T-helper 1 cell treated with Interleukin-12 subunit alpha and Interleukin-12 subunit beta and Interleukin-4 antibody, amounts not matched to agents 30 μg/mL and 1 μg/mL, for 36 hours (primary cell): ENCODE data around the gene ZNF805.
"Not testable (repeated sequence)": the region's sequence is repeated elsewhere in the genome, so short reads cannot be mapped to it uniquely, and the experiment has no call there.

Experiments used
- H3K27ac Mint-ChIP-seq: one replicate; pipeline ENCODE4 v1.8.0; 2021; ENCODE audit warnings: mild to moderate bottlenecking, mixed read lengths
- H3K27me3 Mint-ChIP-seq: one replicate; pipeline ENCODE4 v1.8.0; 2021; ENCODE audit warnings: low read depth, mixed read lengths
- H3K36me3 Mint-ChIP-seq: one replicate; pipeline ENCODE4 v1.8.0; 2021; ENCODE audit warnings: low read depth, mixed read lengths
- H3K4me1 Mint-ChIP-seq: one replicate; pipeline ENCODE4 v1.8.0; 2021; ENCODE audit warnings: low read depth, mixed read lengths
- H3K4me3 Mint-ChIP-seq: one replicate; pipeline ENCODE4 v1.8.0; 2021; ENCODE audit warnings: mild to moderate bottlenecking, moderate library complexity, mixed read lengths
- H3K9me3 Mint-ChIP-seq: one replicate; pipeline ENCODE4 v1.8.0; 2021; ENCODE audit warnings: mixed read lengths

Gene ZNF805

DNA sequence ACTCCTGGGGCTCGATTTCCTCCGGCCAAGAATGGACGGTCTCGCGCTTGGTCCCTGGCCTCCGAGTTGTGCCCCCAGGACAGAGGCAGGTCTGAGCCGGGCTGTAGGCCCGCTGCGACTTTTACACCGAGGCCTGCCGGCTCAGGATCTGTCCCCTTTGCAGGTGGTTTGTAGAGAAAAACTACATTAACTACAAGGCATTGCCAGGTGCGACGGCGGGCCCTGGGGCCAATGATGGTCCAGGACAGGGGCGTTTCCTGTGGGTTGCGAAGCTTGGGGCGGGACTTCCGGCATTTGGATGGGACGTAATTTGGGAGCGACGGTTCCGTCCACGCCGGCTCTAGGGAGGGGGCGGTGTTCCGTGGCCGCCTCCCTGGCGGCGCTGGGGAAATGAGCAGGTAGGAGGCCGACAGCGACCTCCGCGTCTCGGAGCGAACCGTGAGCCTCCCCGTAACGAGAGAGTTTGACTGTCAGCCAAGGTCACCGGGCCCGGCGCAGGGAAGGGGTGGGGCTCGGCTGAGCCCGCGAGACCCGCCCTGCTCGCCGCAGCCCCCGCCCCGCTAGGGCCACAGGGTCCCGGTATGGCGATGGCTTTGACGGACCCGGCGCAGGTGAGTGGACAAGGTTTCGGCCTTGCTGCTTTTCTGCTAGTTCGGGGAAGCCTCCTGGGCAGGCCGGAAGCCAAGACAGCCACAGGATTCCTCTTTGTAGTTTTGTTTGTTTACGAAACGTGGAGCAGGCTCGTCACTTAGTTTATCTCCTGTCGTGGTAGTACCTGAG is at the start of gene ZNF805:
TSS of gene ZNF805 (plus strand) at position 322 of the 780 bp plus-strand sequence. CDS start at position 582, 260 bp downstream.
- Mint-ChIP-seq H3K4me1 (peaks cover 18% of the 10 kb centered on the region), H3K4me3 (peak within 1 kb of the TSS; percentile 91), H3K27ac (peak within 1 kb of the TSS; percentile 97), H3K27me3 (no peaks in the 10 kb centered on the region), H3K36me3 (peaks cover 18% of the 10 kb centered on the region), H3K9me3 (peaks cover 9% of the 10 kb centered on the region)

DNA sequence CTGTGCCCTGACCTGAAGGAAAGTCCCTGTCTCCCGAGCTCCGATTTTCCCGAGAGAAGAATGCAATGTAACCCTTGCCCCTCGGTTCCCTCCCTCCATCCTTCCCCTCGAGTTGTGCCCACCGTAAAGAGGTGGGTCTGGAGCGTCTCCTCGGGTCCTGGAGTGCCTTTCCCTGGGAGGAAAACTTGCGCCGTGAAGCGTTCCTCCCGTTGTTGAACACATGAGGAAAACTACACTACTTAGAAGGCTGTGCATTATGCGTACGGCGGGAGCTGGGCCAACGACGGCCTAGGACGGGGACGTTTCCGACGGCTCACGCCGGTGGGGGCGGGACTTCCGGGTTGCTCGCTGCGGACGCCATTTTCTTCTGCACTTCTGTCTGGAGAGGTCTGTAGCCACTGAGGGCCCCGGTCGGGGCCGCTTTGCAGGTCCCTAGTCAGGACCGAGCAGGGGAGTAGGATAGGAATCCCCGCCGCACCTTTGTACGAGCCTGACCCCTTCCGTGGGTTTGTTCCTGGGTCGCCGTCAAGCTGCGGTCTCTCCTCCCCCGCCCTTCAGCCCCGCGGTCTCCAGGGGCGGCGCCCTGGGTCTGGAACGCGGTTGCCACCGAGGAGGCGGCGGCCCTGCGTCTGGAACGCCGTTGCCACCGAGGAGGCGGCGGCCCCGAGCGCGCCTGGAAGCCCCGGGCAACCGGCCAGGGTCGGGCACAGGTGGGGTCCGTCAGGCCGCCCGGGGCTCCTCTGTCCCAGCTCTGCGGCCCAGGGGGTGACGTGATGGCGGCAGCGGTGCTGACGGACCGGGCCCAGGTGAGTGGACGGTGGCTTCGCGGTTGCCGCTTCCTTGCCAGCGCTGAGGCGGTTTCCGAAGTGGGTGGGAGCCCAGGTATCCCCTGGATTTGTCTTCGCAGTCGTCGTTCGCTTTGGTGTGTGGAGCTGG is 49.0 kb upstream of the ZNF805 start, which contains the start of gene ZNF264:
TSS of gene ZNF264 (plus strand) at position 360 of the 936 bp plus-strand sequence. CDS start at position 774, 414 bp downstream.
- Mint-ChIP-seq H3K36me3 (peaks cover 59% of the 10 kb centered on the region), H3K27me3 (peaks cover 3% of the 10 kb centered on the region), H3K4me3 (peak within 1 kb of the TSS; percentile 95), H3K27ac (peak within 1 kb of the TSS; percentile 92), H3K4me1 (peaks cover 19% of the 10 kb centered on the region), H3K9me3 (peaks cover 51% of the 10 kb centered on the region)

DNA sequence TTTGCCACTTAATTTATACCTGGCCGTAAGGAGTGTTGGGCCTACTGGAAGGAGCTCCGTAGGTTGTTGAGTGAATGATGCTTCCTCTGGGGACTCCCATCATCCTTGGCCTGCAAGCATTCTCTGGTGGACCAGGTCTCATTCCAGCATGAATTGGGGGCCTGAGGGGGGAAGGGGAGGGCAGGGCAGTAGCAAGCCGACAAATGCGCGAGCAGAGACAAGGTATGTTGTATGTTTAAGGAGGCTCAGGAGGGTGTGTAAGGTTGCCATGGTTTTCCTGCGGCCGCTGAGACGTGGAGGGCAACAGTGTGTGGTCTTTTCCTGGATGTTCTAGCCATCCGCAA is 48.4 kb upstream of the ZNF805 start:
- H3K27ac Mint-ChIP-seq: peak overlapping the region; percentile 92
- H3K4me3 Mint-ChIP-seq: peak overlapping the region; percentile 95
- peaks cover 19% of the 10 kb centered on the region for H3K4me1 Mint-ChIP-seq
- H3K27me3 Mint-ChIP-seq: peaks cover 3% of the 10 kb centered on the region
- H3K9me3 Mint-ChIP-seq: peaks cover 57% of the 10 kb centered on the region
- H3K36me3 Mint-ChIP-seq: peaks cover 65% of the 10 kb centered on the region

DNA sequence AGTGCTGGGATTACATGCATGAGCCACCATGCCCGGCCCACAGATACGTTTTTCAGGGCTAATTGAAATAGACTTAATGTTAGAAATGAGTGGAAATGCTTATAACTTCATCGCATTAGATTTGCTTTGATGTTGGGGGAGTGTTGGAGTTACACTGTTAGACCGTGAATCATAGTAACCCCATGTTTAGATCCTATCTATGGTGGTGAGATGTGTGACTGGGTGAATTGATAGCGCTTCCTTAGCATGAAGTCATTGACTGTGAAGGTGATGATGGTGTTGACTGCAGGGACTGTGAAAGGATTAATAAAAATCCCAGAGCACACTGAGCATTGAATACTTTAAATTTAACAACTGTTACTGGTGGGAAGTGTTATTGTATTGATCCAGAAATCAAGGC is 47.4 kb upstream of the ZNF805 start:
- Mint-ChIP-seq H3K4me1 (peaks cover 19% of the 10 kb centered on the region), H3K27ac (peak overlapping the region; percentile 31), H3K9me3 (peaks cover 53% of the 10 kb centered on the region), H3K36me3 (peaks cover 75% of the 10 kb centered on the region), H3K4me3 (peak overlapping the region; percentile 95), H3K27me3 (peaks cover 3% of the 10 kb centered on the region)

DNA sequence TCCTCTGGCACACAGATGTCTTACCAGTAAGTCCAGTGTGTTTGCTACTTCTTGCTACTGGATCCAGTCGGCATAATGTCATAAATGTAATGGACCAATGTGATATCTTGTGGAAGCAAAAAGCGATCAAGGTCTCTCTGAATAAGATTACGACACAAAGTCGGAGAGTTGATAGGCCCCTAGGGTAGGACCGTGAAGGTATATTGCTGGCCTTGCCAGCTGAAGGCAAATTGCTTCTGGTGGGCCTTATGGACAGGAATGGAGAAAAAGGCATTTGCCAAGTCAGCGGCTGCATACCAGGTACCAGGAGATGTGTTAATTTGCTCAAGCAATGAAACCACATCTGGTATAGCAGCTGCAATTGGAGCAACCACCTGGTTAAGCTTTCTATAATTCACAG is 42.6 kb upstream of the ZNF805 start:
- H3K4me1 Mint-ChIP-seq, H3K4me3 Mint-ChIP-seq, H3K27me3 Mint-ChIP-seq, H3K27ac Mint-ChIP-seq: not testable (repeated sequence)
- H3K36me3 Mint-ChIP-seq: peaks cover 89% of the 10 kb centered on the region
- H3K9me3 Mint-ChIP-seq: peaks cover 53% of the 10 kb centered on the region

DNA sequence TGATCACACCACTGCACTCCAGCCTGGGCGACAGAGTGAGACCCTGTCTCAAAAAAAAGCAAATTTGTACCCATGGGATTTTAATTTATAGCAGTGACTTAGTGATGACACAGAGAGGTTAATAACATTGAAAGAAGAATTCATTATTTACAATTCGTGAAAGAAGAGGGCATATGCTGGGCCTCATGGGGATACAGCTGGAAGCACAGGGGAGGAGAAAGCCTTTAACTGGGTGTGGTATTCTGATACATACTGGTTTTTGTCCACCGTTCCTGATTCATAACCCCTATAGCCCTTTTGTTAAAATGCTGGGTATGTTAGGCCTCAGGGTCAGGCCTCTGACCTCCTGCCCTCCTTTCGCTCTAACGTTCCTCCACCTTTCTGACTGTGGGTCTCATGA is 38.3 kb upstream of the ZNF805 start:
- Mint-ChIP-seq H3K4me3 (no peak overlapping the region), H3K4me1 (no peaks in the 10 kb centered on the region), H3K9me3 (peaks cover 50% of the 10 kb centered on the region), H3K27me3 (no peaks in the 10 kb centered on the region), H3K27ac (no peak overlapping the region), H3K36me3 (peaks cover 84% of the 10 kb centered on the region)

DNA sequence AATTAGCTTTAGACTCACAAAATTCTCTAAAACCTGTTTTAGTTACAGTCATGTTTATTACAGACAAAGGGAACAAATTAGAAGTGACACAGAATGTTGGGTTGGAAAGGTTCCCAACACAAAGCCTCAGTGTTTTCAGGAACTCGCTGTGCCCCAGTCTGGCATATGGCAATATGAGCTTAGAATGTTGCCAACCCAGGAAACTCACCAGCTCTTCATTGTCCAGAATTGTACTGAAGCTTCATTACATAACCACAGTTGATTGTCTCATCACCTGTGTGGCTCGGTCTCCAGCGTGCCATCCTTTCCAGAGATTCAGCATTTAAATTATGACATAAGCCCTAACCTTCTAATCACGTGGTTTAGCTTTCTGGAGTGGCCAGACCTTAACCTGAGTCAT is 30.1 kb upstream of the ZNF805 start:
- H3K4me1 Mint-ChIP-seq: no peaks in the 10 kb centered on the region
- H3K36me3 Mint-ChIP-seq: peaks cover 75% of the 10 kb centered on the region
- no peak overlapping the region for H3K4me3 Mint-ChIP-seq
- peaks cover 62% of the 10 kb centered on the region for H3K9me3 Mint-ChIP-seq
- H3K27ac Mint-ChIP-seq: no peak overlapping the region
- H3K27me3 Mint-ChIP-seq: no peaks in the 10 kb centered on the region

DNA sequence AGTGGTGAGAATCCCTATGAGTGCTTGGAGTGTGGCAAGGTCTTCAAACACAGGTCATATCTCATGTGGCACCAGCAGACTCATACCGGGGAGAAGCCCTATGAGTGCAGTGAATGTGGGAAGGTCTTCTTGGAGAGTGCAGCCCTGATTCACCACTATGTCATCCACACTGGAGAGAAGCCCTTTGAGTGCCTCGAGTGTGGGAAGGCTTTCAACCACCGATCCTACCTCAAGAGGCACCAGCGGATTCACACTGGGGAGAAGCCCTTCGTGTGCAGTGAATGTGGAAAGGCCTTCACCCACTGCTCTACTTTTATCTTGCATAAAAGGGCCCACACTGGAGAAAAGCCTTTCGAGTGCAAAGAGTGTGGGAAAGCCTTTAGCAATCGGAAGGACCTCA is 28.3 kb upstream of the ZNF805 start:
- Mint-ChIP-seq H3K27me3 (no peaks in the 10 kb centered on the region), H3K4me1 (no peaks in the 10 kb centered on the region), H3K36me3 (peaks cover 73% of the 10 kb centered on the region), H3K27ac (no peak overlapping the region), H3K4me3 (no peak overlapping the region), H3K9me3 (peaks cover 71% of the 10 kb centered on the region)

DNA sequence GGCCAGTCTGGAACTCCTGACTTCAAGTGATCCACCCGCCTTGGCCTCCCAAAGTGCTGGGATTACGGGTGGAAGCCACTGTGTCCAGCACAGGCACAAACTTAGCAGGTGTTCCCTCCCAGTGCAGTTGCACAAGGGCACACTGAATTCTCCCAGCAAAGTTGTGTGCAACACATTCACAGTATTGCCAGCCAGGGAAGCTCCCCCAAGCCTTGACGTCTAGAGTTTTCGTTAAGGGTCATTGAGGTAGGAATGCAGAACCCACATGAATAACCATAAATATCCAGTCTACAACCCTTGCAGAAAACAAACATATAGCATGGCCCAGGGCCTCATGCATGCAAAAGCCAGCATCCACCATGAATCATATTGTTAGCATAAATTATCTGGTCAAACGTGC is 12.9 kb upstream of the ZNF805 start:
- Mint-ChIP-seq H3K9me3 (peaks cover 37% of the 10 kb centered on the region), H3K4me1 (no peaks in the 10 kb centered on the region)

DNA sequence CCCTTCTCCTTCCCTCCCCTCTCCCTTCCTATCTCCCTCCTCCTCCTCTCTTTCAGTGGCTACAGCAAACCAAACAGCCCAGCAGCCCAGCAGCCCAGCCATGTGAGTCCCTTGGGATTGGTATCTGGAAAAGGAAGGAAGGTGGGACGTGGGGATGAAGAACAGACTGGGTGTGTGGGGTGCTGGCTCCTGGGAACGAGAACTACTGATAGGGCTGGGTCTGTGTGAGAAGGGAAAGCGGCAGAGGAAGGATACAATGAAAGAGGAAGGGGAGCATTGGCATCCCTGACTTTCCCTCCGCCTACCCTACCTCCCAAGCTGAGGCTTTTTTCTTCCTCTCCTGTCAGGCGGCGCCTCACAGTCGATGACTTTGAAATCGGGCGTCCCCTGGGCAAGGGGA is 8.7 kb upstream of the ZNF805 start:
- no peak overlapping the region for H3K27ac Mint-ChIP-seq
- H3K36me3 Mint-ChIP-seq: no peaks in the 10 kb centered on the region
- peaks cover 24% of the 10 kb centered on the region for H3K9me3 Mint-ChIP-seq
- H3K4me3 Mint-ChIP-seq: no peak overlapping the region
- H3K27me3 Mint-ChIP-seq: no peaks in the 10 kb centered on the region
- H3K4me1 Mint-ChIP-seq: no peaks in the 10 kb centered on the region

More for the DNA sequence above, 12.9 kb upstream of the ZNF805 start:
- no peaks in the 10 kb centered on the region for H3K27me3 Mint-ChIP-seq
- H3K36me3 Mint-ChIP-seq: peaks cover 2% of the 10 kb centered on the region
- no peak overlapping the region for H3K27ac Mint-ChIP-seq
- H3K4me3 Mint-ChIP-seq: no peak overlapping the region

DNA sequence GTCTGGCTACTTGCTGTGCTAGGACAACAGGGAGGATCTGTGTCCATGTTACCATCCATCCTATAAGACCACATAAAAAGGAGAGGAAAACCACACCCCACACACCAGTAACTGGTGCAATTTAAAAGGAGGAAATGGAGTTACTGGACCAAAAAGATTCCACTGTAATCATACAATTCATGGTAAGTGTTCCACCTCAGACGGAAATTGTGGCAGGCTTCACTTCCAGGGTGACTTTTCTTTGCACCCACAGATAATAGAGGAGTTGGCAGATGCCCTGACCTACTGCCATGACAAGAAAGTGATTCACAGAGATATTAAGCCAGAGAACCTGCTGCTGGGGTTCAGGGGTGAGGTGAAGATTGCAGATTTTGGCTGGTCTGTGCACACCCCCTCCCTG is 7.2 kb upstream of the ZNF805 start:
- H3K27me3 Mint-ChIP-seq: no peaks in the 10 kb centered on the region
- no peaks in the 10 kb centered on the region for H3K36me3 Mint-ChIP-seq
- no peak overlapping the region for H3K27ac Mint-ChIP-seq
- H3K4me3 Mint-ChIP-seq: no peak overlapping the region
- no peaks in the 10 kb centered on the region for H3K4me1 Mint-ChIP-seq
- peaks cover 20% of the 10 kb centered on the region for H3K9me3 Mint-ChIP-seq

DNA sequence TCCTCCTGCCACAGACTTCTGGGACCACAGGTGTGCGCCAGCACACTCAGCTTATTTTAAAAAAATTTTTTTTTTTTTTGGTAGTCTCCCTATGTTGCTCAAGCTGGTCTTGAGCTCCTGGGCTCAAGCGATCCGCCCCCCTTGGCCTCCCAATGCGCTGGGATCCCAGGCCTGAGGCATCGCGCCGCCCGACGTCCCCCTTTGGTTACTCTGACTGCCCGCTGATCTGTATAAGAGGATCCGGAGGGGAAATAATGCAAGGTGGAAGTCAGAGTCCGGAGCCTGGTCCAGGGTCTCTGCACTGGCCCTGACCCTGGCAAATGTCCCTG is 486 bp upstream of the ZNF805 start:
- H3K36me3 Mint-ChIP-seq: peaks cover 14% of the 10 kb centered on the region
- H3K27ac Mint-ChIP-seq: peak overlapping the region; percentile 97
- peaks cover 18% of the 10 kb centered on the region for H3K4me1 Mint-ChIP-seq
- no peaks in the 10 kb centered on the region for H3K27me3 Mint-ChIP-seq
- H3K9me3 Mint-ChIP-seq: peaks cover 9% of the 10 kb centered on the region
- peak overlapping the region; percentile 91 for H3K4me3 Mint-ChIP-seq

DNA sequence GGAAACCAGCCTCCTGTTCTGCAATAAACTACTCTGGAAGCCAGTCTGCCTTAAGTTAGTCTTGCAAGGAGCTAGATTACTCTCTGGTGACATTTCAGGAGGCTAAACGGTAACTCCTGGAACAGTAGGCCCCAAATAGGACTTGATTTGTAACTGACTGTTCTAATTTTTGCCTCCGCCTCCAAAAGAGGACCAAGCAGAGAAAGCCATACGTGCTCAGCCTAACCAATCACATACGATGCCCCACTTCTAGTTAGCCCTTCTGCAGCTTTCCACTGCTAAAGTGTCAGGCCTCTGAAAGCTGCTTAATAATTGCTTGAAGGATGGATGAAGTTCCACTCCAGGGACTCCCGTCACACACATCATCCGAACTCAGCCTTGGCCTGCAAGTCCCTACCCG is 744 bp downstream of the ZNF805 start:
- Mint-ChIP-seq H3K27ac (peak overlapping the region; percentile 97), H3K4me3 (peak overlapping the region; percentile 91), H3K36me3 (peaks cover 22% of the 10 kb centered on the region), H3K9me3 (peaks cover 13% of the 10 kb centered on the region), H3K4me1 (peaks cover 18% of the 10 kb centered on the region), H3K27me3 (no peaks in the 10 kb centered on the region)

DNA sequence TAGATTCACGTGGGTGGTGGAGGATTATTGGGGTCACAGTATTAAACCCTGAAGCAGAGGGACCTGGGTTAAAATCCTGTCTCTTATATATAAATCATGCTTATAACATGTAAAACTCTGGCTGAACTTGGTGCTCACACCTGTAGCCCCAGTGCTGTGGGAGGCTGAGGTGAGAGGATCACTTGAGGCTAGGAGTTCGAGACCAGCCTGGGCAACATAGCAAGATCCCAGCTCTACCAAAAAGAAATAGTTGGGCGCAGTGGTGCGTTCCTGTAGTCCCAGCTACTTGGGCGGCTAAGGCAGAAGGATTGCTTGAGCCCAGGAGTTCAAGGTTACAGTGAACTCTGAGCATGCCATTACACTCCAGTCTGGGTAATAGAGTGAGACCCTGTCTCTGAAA is 2.4 kb downstream of the ZNF805 start:
- Mint-ChIP-seq H3K27ac (no peak overlapping the region), H3K27me3 (no peaks in the 10 kb centered on the region), H3K4me3 (no peak overlapping the region), H3K36me3 (peaks cover 37% of the 10 kb centered on the region), H3K9me3 (peaks cover 16% of the 10 kb centered on the region), H3K4me1 (peaks cover 18% of the 10 kb centered on the region)

DNA sequence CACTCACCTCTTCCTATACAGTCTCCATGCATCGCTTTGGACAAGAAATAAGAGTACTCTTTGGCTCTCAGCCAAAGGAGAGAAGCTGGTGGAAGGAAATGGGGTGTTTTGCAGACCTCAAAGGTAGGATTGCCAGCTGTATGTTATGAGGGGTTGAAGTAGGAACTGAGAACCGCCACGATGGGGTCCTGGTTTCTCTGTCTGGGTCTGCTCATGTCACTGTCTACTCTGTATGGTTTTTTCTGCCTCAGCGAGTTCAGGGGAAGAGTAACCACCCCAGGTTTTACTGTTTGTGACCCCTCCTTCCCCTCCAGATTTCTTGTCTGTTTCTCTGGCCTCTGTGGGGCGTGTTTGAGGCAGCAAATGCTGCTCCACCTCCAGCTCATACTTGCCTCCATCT is 4.1 kb downstream of the ZNF805 start:
- H3K4me1 Mint-ChIP-seq: peaks cover 18% of the 10 kb centered on the region
- H3K27me3 Mint-ChIP-seq: no peaks in the 10 kb centered on the region
- no peak overlapping the region for H3K27ac Mint-ChIP-seq
- H3K9me3 Mint-ChIP-seq: peaks cover 13% of the 10 kb centered on the region
- H3K4me3 Mint-ChIP-seq: no peak overlapping the region
- peaks cover 51% of the 10 kb centered on the region for H3K36me3 Mint-ChIP-seq
